SJCRH30 (cell line): ENCODE results near the gene NUP88. TPM values are rescaled to one million over a fixed set of nuclear protein-coding genes. Genes with fewer than 3 reads are reported as not detected.
A peak's percentile ranks its signal among the peaks of the same experiment; 100 is the strongest.
"Not testable (repeated sequence)": the region's sequence is repeated elsewhere in the genome, so short reads cannot be mapped to it uniquely, and the experiment has no call there.

Experiments
- DNase-seq, 2 experiments: peaks; one replicate each; pipeline ENCODE4 v3.0.0-alpha.2; 2015 to 2020
- H3K27ac ChIP-seq: fragments of 250-450 bp; sonication (Bioruptor Pico); 2 replicates; pipeline ENCODE4 v1.5.1; 2020; ENCODE audit warnings: mild to moderate bottlenecking, moderate library complexity
- H3K27me3 ChIP-seq: fragments of 250-450 bp; sonication (Bioruptor Pico); 2 replicates; pipeline ENCODE4 v1.5.1; 2020; ENCODE audit warnings: mild to moderate bottlenecking, moderate library complexity
- H3K36me3 ChIP-seq: fragments of 250-450 bp; sonication (Bioruptor Pico); 2 replicates; pipeline ENCODE4 v1.5.1; 2020; ENCODE audit warnings: mild to moderate bottlenecking, moderate library complexity
- H3K4me1 ChIP-seq: fragments of 250-450 bp; sonication (Bioruptor Pico); 2 replicates; pipeline ENCODE4 v1.5.1; 2020; ENCODE audit warnings: mild to moderate bottlenecking, moderate library complexity
- H3K4me3 ChIP-seq: fragments of 250-450 bp; sonication (Bioruptor Pico); 2 replicates; pipeline ENCODE4 v1.5.1; 2020; ENCODE audit warnings: mild to moderate bottlenecking, moderate library complexity
- H3K9me3 ChIP-seq: fragments of 250-450 bp; sonication (Bioruptor Pico); replicated peaks from 2 replicates; pipeline ENCODE4 v1.5.1; 2020; ENCODE audit warnings: mild to moderate bottlenecking, moderate library complexity
- total RNA-seq: library from RNA; depleted of rRNA; stranded (reverse); fragments of >200 nt; shearing (Covaris generic); gene quantifications from 2 replicates; pipeline ENCODE4 v1.2.3, GENCODE V29; 2014; rRNA removed

NUP88 gene
- 123 and 136 TPM in 2 replicates for total RNA-seq

DNA sequence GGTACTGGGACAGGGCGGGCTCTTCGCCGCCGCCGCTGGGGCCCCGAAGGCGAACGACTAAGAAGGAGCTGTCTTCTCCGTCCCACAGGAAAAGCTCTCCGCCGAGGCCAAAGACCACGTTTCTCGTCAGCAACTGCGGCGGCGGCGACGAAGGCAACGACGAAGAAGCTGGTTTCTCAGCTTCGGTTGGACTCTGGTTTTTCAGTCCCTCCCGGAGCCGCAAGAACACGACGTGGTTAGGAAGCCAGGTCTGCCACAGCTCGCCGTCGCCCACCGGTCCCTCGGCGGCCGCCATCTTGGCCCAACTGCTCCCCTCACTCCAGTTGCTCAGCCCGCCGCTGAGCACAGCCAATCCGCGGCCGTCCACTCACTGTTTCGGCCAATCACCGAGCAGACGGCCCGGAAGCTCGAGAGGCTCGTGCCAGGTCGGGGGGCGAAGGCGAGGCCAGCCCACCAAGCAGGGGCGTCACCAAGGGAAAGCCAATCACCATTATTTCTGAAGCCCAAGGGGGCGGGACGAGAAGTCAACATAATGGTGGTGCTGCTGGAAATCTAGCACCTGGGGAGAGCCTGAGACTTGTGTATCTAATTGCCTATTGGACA is at the start of gene NUP88:
TSS of gene NUP88 (minus strand) at position 307 of the 603 bp plus-strand sequence. CDS start at position 295, 12 bp downstream.
- H3K36me3 ChIP-seq = peaks cover 19% of the 10 kb centered on the region
- peak within 1 kb of the TSS; percentile 81 for H3K4me3 ChIP-seq
- no peaks in the 10 kb centered on the region for H3K27me3 ChIP-seq
- H3K27ac ChIP-seq = peak within 1 kb of the TSS; percentile 72
- H3K9me3 ChIP-seq = no peaks in the 10 kb centered on the region
- DNase-seq = peak; percentile 94 to 96
- H3K4me1 ChIP-seq = no peaks in the 10 kb centered on the region

DNA sequence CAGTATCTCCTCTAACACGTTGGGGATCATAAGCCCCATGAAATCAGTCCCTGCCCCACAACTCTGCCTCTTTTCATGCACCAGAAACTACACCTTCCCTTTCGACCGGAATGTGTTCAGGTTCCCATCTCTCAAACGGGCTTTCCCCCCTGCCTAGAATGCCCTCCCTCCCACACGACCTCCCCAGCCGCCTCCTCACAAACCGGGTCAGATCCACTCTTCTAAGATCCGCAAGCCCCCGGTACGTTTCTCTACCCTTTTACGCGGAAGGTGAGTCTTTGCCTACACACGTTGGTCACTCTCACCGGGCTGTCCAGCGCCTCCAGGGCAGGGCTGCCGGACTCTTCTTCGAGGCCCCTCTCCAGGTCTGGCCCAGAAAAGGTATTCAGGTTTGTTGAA is 48.6 kb upstream of the NUP88 start:
- no peaks in the 10 kb centered on the region for H3K27me3 ChIP-seq
- H3K27ac ChIP-seq = peak overlapping the region; percentile 47
- H3K4me1 ChIP-seq = no peaks in the 10 kb centered on the region
- H3K36me3 ChIP-seq = no peaks in the 10 kb centered on the region; the same call in 1 of the 2 replicates
- peak overlapping the region; percentile 80 for H3K4me3 ChIP-seq
- H3K9me3 ChIP-seq = no peaks in the 10 kb centered on the region
- DNase-seq = peak; percentile 3 to 16

DNA sequence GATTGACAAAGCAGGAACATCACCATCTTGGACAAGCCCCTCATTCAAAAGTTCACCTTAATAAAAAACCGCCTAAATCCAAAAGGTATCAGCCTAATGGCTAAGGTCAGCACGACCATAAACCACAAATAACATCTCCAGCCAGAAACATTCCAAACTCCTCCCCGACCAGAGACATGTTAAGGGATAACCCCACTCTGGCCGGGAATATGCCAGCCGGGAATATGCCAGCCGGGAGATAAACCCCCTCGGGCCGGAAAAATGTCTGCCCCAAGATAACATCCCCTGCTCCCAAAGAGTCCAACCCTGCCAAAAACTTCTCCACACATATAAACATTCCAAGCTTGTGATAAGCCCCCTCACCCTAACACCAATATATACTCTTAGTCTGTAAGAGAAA is 48.0 kb upstream of the NUP88 start:
- Histone ChIP-seq H3K36me3 (no peaks in the 10 kb centered on the region), H3K4me3 (peak overlapping the region; percentile 80), H3K27me3 (no peaks in the 10 kb centered on the region), H3K27ac (peak overlapping the region; percentile 47), H3K9me3 (no peaks in the 10 kb centered on the region), H3K4me1 (no peaks in the 10 kb centered on the region)
- DNase-seq = peak in 1 of 2 experiments; percentile 7

DNA sequence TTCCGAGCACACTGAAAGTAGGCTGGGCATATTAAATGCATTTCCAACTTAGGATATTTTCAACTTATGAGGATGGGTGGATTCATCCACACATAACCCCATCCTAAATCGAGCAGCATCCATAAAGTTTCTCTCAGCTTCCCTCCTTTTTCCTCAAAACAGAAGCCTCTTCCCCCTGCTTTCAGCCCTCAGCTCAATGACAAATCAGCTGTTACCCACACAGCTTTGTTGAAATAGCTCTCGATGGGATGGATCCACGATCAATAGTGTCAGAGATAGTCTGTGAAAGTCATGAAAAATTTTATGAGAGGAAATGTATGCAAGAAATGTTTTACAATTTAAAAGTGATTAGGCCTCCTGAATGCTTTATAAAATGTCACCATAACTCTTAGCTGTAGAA is 46.8 kb upstream of the NUP88 start:
- H3K4me1 ChIP-seq = no peaks in the 10 kb centered on the region
- H3K36me3 ChIP-seq = no peaks in the 10 kb centered on the region
- H3K27ac ChIP-seq = no peak overlapping the region
- DNase-seq = no peak
- H3K9me3 ChIP-seq = no peaks in the 10 kb centered on the region
- no peak overlapping the region for H3K4me3 ChIP-seq
- no peaks in the 10 kb centered on the region for H3K27me3 ChIP-seq

DNA sequence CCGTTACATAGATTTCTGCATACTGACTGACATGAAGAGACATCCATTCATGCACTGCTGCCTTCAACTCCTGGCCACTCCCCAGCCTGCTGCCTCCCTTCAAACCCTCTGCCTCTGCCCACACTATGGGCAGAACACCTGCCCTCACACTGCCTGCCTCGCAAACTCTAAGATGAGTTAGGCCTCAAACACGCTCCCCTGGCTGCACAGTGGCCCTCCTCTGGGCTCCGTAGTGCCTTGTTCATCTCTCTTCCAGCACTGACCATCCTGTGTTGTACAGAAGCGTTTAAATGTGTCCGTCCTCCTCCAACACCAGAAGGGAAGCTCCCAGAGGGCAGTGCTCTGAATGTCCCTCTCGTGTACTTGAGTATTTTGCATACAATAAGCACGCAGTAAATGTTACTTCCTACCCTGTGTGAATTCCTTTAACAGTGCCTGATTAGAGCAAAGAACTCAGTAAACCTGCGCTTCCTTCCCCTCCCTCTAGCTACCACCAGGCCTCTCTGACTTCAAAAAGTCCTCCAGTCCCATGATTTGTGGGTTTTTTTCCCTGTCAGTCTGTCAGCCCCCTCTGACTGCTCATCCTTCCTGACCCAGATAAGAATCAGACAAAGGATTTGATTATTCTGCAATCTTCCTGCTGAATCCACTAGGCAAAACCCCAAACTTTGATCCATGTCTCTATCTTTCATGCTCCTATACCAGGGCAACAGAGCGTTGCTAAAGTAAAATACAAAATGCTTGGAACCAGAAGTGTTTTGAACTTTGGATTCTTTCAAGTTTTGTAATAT is 45.5 kb upstream of the NUP88 start:
- Histone ChIP-seq H3K36me3 (no peaks in the 10 kb centered on the region; the same call in 1 of the 2 replicates), H3K4me1 (no peaks in the 10 kb centered on the region), H3K27ac (no peak overlapping the region), H3K4me3 (no peak overlapping the region), H3K9me3 (no peaks in the 10 kb centered on the region), H3K27me3 (no peaks in the 10 kb centered on the region)
- DNase-seq = no peak

DNA sequence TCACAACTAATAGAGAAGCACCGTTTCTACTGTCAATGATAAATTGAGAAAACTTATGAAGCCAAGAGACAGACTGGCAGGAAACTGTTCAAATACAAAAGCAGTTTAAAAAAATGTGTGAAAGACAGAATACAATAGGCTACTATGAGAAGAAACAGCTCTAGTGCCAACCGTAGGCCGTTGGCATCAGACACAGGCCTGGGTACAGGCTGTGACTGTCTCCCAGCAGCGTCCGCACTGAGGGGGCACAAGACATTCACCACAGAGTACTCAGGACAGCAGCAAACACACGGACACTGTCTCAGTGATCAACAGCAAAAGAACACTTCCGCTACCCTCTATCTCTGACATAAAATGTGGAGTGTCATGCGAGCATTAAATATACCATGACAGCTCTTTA is 27.3 kb upstream of the NUP88 start:
- H3K27ac ChIP-seq = no peak overlapping the region
- peaks cover 26% of the 10 kb centered on the region for H3K36me3 ChIP-seq
- H3K27me3 ChIP-seq = no peaks in the 10 kb centered on the region
- DNase-seq = no peak
- H3K4me3 ChIP-seq = no peak overlapping the region
- no peaks in the 10 kb centered on the region for H3K4me1 ChIP-seq
- H3K9me3 ChIP-seq = no peaks in the 10 kb centered on the region

DNA sequence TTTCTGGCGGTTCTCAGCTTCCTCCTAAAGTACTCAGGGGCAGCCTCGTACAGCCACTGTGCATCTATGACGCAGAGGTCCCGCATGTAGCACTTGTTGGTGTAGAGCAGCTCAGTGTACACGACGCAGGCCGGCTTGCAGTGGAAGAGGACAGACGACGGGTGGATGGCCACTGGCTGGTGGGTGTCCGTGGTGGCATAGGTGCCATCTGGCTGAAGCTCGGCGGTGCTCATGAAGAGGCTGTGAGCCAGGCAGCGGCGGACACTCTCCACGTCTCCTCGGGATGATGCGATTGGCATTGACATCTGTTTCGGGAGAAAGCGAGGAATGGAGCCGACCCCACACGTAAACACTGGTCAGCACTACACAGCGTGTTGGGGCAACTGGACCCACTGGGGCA is 24.7 kb upstream of the NUP88 start:
- Histone ChIP-seq H3K4me3 (no peak overlapping the region), H3K36me3 (peaks cover 26% of the 10 kb centered on the region), H3K27me3 (no peaks in the 10 kb centered on the region), H3K27ac (no peak overlapping the region), H3K9me3 (no peaks in the 10 kb centered on the region), H3K4me1 (no peaks in the 10 kb centered on the region)
- no peak for DNase-seq

DNA sequence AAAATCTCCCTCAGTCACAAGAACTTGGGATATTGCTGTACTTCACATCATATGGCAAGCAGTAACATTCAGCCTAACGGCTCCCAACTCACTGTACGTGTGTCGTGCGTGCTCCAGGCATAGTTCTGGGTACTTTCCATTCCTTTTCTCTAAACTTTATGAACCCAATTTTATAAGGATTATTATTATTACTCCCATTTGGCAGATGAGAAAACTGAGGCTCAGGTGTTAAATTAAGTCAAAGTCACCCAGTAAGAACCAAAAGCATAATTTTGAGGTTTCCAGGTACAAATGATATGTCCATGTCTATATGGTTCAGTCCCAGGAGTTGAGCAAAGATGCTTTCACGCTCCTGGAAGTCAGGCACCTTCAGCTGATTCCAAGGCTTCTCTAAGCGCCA is 24.3 kb upstream of the NUP88 start:
- Histone ChIP-seq H3K27me3 (no peaks in the 10 kb centered on the region), H3K27ac (no peak overlapping the region), H3K9me3 (no peaks in the 10 kb centered on the region), H3K4me1 (no peaks in the 10 kb centered on the region), H3K4me3 (no peak overlapping the region), H3K36me3 (peaks cover 23% of the 10 kb centered on the region)
- DNase-seq = no peak

DNA sequence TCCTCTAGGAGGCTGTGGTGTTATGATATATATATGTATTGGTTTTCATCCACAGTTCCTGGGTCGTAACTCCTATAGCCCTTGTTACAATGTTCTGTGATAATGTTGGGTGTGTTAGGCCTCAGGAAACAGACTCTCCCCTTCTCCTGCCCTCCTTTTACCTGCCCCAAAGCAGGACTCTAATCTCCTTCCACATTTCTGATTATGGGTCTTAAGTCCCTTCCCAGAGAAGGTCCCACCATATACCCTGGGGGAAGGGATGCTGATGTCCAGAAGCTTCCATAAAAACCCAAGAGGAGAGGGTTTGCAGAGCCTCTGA is 19.9 kb upstream of the NUP88 start:
- Histone ChIP-seq H3K4me3 (peak overlapping the region; percentile 79), H3K27me3 (no peaks in the 10 kb centered on the region), H3K36me3 (peaks cover 29% of the 10 kb centered on the region), H3K9me3 (no peaks in the 10 kb centered on the region), H3K4me1 (no peaks in the 10 kb centered on the region; the same call in 1 of the 2 replicates), H3K27ac (no peak overlapping the region)
- no peak for DNase-seq

DNA sequence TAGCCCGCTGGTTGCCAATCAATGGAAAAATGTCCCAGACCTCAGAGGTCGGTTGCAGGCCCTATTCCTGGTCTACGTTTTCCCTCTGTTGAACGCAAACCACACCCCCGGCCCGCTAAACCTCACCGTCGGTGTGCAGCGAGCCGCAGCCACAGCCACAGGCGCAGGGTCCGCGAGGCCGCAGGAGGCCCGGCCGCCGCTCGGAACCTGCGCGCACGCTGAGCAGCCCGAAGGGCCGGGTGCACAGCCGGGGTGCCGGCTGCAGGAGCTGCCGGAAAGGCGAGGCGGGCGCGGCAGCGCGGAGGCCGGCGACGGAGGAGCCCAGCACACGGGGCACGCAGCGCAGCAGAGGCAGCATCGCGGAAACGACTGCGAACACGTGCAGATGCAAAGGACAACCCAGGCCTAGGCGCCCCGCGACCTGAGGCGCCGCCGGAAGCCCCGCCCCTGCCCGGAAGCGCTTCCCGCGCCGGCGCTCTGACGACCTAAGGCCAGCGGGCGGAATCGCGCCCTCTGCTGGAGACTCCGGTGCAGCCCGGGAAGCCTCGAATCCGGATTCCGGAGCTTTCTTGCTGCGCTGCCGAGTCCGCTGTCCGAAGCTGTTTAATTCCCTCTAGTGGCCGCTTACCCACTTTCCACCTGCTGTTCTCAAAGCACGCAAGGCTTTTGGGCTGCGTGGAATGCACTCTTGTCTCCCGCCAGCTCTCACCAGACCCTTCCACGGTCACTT is 19.4 kb upstream of the NUP88 start, which contains the start of gene C1QBP:
TSS of gene C1QBP (minus strand) at position 440 of the 730 bp plus-strand sequence. CDS start at position 358, 82 bp downstream.
- Histone ChIP-seq H3K36me3 (peaks cover 28% of the 10 kb centered on the region), H3K27ac (peak within 1 kb of the TSS; percentile 16; the same call in 1 of the 2 replicates), H3K9me3 (no peaks in the 10 kb centered on the region), H3K4me3 (peak within 1 kb of the TSS; percentile 79), H3K27me3 (no peaks in the 10 kb centered on the region), H3K4me1 (no peaks in the 10 kb centered on the region; the same call in 1 of the 2 replicates)
- peak; percentile 76 to 89 for DNase-seq

DNA sequence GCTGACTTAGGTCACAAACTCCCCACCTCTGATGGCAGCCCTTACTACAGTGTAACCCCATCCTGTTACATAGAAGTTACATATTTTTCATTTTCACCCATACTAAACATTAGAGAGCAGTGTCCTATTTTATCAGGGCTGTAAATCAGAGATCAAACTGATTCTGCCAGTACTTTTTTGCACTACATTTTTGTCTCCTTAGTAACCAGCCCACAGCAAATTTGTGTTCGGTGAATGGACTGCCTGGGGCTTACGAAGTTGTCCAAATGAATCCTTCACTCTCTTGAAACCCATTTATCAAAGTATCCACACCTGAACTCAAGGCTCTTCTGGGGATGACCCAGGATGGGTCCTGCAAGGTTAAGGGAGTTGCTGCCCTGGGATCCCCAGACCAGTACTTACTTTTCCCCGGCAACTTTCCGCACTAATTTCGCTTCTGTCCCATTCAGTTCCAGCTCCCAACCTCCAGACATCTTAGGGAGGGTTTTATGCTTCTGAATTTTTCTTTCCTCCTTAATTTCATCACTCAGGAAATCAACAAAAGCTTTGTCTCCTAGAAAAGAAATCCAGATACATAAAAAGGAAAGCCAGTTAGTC is 18.4 kb upstream of the NUP88 start:
- Histone ChIP-seq H3K4me1 (no peaks in the 10 kb centered on the region; the same call in 1 of the 2 replicates), H3K27me3 (no peaks in the 10 kb centered on the region), H3K4me3 (peak overlapping the region; percentile 79), H3K27ac (no peak overlapping the region; the same call in 1 of the 2 replicates), H3K9me3 (no peaks in the 10 kb centered on the region), H3K36me3 (peaks cover 30% of the 10 kb centered on the region)
- no peak for DNase-seq

DNA sequence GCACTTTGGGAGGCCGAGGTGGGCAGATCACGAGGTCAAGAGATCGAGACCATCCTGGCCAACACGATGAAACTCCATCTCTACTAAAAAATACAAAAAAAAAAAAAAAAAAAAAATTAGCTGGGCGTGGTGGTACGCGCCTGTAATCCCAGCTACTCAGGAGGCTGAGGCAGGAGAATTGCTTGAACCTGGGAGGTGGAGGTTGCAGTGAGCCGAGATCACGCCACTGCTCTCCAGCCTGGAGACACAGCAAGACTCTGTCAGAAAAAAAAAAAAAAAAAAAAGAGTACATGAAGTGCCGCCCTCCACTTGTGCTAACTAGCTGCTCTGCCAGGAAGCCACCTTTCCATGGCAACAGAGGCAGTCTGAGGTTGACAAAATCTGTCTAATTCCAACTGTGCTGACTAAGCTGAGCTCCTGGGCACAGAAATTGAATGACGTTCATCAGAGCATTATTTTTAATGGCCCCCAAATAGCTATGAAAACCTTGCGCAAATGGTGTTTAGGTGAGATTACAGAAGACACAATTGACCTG is 16.4 kb upstream of the NUP88 start:
- H3K27me3 ChIP-seq, H3K27ac ChIP-seq, H3K9me3 ChIP-seq, H3K4me3 ChIP-seq, DNase-seq, H3K4me1 ChIP-seq: not testable (repeated sequence)
- peaks cover 31% of the 10 kb centered on the region for H3K36me3 ChIP-seq

DNA sequence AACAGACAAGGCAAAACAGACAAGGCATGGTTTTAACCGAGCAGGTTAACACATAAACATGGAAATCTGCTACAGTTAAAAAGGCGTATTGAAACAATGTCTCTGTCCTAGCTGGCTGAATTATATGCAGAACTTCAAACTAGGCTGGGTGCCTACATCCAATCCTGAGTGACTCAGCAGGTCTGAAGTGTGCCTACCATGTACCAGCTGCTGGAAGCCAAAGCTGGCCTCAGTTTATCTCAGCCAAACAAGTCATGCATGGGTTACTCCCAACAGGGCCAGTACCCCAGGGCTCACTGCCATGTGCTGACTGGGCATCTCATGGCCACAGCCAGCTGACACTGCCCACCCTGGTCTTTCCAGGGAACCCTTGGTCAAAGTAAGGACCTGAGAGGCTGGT is 15.5 kb upstream of the NUP88 start:
- Histone ChIP-seq H3K27ac (no peak overlapping the region), H3K4me1 (no peaks in the 10 kb centered on the region; the same call in 1 of the 2 replicates), H3K4me3 (no peak overlapping the region), H3K9me3 (no peaks in the 10 kb centered on the region), H3K27me3 (no peaks in the 10 kb centered on the region), H3K36me3 (peaks cover 33% of the 10 kb centered on the region)
- no peak for DNase-seq

DNA sequence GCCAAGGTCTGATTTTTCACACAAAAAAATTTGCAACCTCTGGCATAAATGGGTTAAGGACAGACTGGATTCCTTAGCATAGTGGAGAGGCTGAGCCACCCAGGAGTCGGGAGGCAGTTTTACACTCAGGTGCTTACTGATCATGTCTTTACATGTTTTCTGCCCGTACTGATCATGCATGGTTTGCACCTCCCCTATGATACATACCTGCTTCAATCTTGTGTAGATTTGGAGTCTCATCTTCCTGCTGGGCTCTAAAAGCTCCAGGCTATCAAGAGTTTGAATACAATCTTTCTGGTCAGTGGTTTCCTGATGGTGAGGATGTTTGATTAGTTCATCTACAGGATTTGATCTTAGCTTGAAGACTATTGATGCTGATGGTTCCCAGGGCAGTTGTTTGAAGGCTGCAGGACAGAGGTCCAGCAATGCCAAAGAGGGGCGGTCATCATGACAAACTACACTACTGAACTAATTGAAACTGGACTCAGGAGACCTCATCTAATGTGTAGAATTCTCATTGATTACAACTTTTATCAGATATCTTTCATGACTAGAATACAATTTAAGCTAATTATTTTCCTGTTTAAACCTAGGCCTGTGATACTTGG is 12.6 kb upstream of the NUP88 start:
- H3K4me3 ChIP-seq = no peak overlapping the region
- H3K27ac ChIP-seq = no peak overlapping the region
- H3K36me3 ChIP-seq = peaks cover 33% of the 10 kb centered on the region
- no peak for DNase-seq
- no peaks in the 10 kb centered on the region for H3K27me3 ChIP-seq
- H3K4me1 ChIP-seq = no peaks in the 10 kb centered on the region
- H3K9me3 ChIP-seq = no peaks in the 10 kb centered on the region
